OCI-LY7 (cell line): Measurements from ENCODE around the gene SRCIN1.

ENCODE experiments used
- CTCF ChIP-seq: fragments of 200-600 bp; sonication (generic); conservative IDR thresholded peaks from 2 replicates; pipeline ENCODE4 v1.5.1; 2014; ENCODE audit warnings: mild to moderate bottlenecking, antibody characterized with exemption, low read length, moderate library complexity, mixed read lengths
- EZH2phosphoT487 ChIP-seq: fragments of 200-600 bp; sonication (generic); IDR thresholded peaks from 2 replicates; pipeline ENCODE4 v1.6.1; 2018; ENCODE audit warnings: low read depth, borderline replicate concordance, mild to moderate bottlenecking, mixed run types, antibody characterized with exemption, low read length, moderate library complexity, mixed read lengths

GRCh38 chr17:38587203-38587602, 18.5 kb downstream of the SRCIN1 start:
- TF ChIP-seq CTCF (no peak), EZH2phosphoT487 (no peak)
